Breast epithelium (tissue), 4 donors: Measurements from ENCODE around the gene LINGO3. TPM values are rescaled to one million over a fixed set of nuclear protein-coding genes. Genes with fewer than 3 reads are reported as not detected.

Experiments used
- DNase-seq, 2 donors: peaks; one replicate each; pipeline ENCODE4 v3.0.0-alpha.2; 2019; ENCODE audit warnings: low spot score in 2 of 2
- H3K27ac ChIP-seq, 2 donors: fragments of 200-600 bp; sonication (generic) in 1 of 2; one replicate each; pipeline ENCODE4 v1.5.1; 2016 to 2019; ENCODE audit warnings: mild to moderate bottlenecking in 1 of 2
- H3K27me3 ChIP-seq, 2 donors: fragments of 200-600 bp; sonication (generic) in 1 of 2; one replicate each; pipeline versions ENCODE4 v1.5.1 to v1.6.0; 2017 to 2019; ENCODE audit warnings: control low read depth in 1 of 2, mild to moderate bottlenecking in 1 of 2
- H3K36me3 ChIP-seq: fragments of 200-600 bp; one replicate; pipeline ENCODE4 v1.5.1; 2019
- H3K4me1 ChIP-seq, 2 donors: fragments of 200-600 bp; sonication (generic); one replicate each; pipeline ENCODE4 v1.5.1; 2016 to 2019; ENCODE audit warnings: control low read depth in 1 of 2
- H3K4me3 ChIP-seq, 3 donors: fragments of 200-600 bp; sonication (generic); 1 replicate in 2 of 3; 2 replicates in 1 of 3; pipeline ENCODE4 v1.5.1; 2016 to 2019; ENCODE audit warnings: mild to moderate bottlenecking in 3 of 3, moderate library complexity in 2 of 3
- H3K9me3 ChIP-seq, 2 donors: fragments of 200-600 bp; sonication (generic) in 1 of 2; one replicate each; pipeline ENCODE4 v1.5.1; 2016 to 2019; ENCODE audit warnings: control low read depth in 1 of 2
- CTCF ChIP-seq, 3 donors: fragments of 450-650 bp; IDR thresholded peaks; one replicate each; pipeline ENCODE4 v1.5.1; 2016 to 2017; ENCODE audit warnings: antibody characterized with exemption in 3 of 3, mild to moderate bottlenecking in 3 of 3, moderate library complexity in 3 of 3
- POLR2A ChIP-seq: fragments of 450-650 bp; IDR thresholded peaks from one replicate; pipeline ENCODE4 v1.6.1; 2016; ENCODE audit warnings: antibody characterized with exemption, mild to moderate bottlenecking, moderate library complexity
- POLR2AphosphoS5 ChIP-seq, 3 donors: sonication (generic); formaldehyde crosslinking; IDR thresholded peaks; one replicate each; pipeline ENCODE4 v1.6.1; 2017; ENCODE audit warnings: antibody characterized with exemption in 3 of 3
- intact Hi-C: fragments of 100-400 bp; cut with DNase I; formaldehyde crosslinking; loops from one replicate; pipeline ENCODE4 v1.15.1; 2023; ENCODE audit warnings: low total_unique reads
- total RNA-seq, 3 donors: library from RNA; depleted of rRNA; stranded (reverse); fragments of >200 nt; gene quantifications; one replicate each; pipeline ENCODE4 v1.1.0, GENCODE V29; 2016

LINGO3 gene
- total RNA-seq, 3 donors from 2014 or later, result 0.16 to 0.33 TPM; not detected in 1

- intact Hi-C loops, result no loop called here
- H3K27me3 ChIP-seq, result no peaks in the 10 kb centered on the region
- no peaks in the 10 kb centered on the region for H3K36me3 ChIP-seq
- no peak for DNase-seq
- no peak for TF ChIP-seq POLR2AphosphoS5 (IDR thresholded peaks at IDR 0.05)
- no peak for TF ChIP-seq CTCF (IDR thresholded peaks at IDR 0.05)
- no peak for TF ChIP-seq POLR2A
- H3K9me3 ChIP-seq, result no peaks in the 10 kb centered on the region
- no peak overlapping the region for H3K27ac ChIP-seq
- peaks cover 7 to 9% of the 10 kb centered on the region in 2 donors for H3K4me1 ChIP-seq
- no peak overlapping the region for H3K4me3 ChIP-seq
Measured at GRCh38 chr19:2325281-2326046, 17.5 kb upstream of the LINGO3 start.

- DNase-seq, result no peak
- TF ChIP-seq POLR2AphosphoS5 (IDR thresholded peaks at IDR 0.05), result no peak
- TF ChIP-seq CTCF (IDR thresholded peaks at IDR 0.05), result no peak
- TF ChIP-seq POLR2A, result no peak
- Histone ChIP-seq H3K36me3 (no peaks in the 10 kb centered on the region), H3K27me3 (no peaks in the 10 kb centered on the region), H3K27ac (no peak overlapping the region), H3K4me1 (peaks cover under 1 to 5% of the 10 kb centered on the region in 2 donors), H3K4me3 (no peak overlapping the region), H3K9me3 (no peaks in the 10 kb centered on the region)
- intact Hi-C loops, result no loop called here
Measured at GRCh38 chr19:2324220-2324948, 16.4 kb upstream of the LINGO3 start.

- Histone ChIP-seq H3K9me3 (no peaks in the 10 kb centered on the region), H3K4me1 (no peaks in the 10 kb centered on the region), H3K27ac (no peak overlapping the region), H3K4me3 (no peak overlapping the region), H3K27me3 (no peaks in the 10 kb centered on the region), H3K36me3 (no peaks in the 10 kb centered on the region)
- no peak for DNase-seq
- no peak for TF ChIP-seq POLR2A
- TF ChIP-seq CTCF (IDR thresholded peaks at IDR 0.05), result no peak
- no peak for TF ChIP-seq POLR2AphosphoS5 (IDR thresholded peaks at IDR 0.05)
- intact Hi-C loops, result no loop called here
Measured at GRCh38 chr19:2323707-2324106, 15.8 kb upstream of the LINGO3 start.

- Histone ChIP-seq H3K27ac (no peak overlapping the region), H3K4me1 (no peaks in the 10 kb centered on the region), H3K4me3 (no peak overlapping the region), H3K27me3 (no peaks in the 10 kb centered on the region), H3K36me3 (no peaks in the 10 kb centered on the region), H3K9me3 (no peaks in the 10 kb centered on the region)
- TF ChIP-seq CTCF (IDR thresholded peaks at IDR 0.05) (no peak), POLR2A (no peak), POLR2AphosphoS5 (IDR thresholded peaks at IDR 0.05) (no peak)
- DNase-seq, result no peak
- intact Hi-C loops, result no loop called here
Measured at GRCh38 chr19:2321565-2322283, 13.8 kb upstream of the LINGO3 start.
